ENCODE measurements around the gene CLEC18A.
A peak's percentile ranks its signal among the peaks of the same experiment; 100 is the strongest.
"Not testable (repeated sequence)": the region's sequence is repeated elsewhere in the genome, so short reads cannot be mapped to it uniquely, and the experiment has no call there.

CLEC18A gene

GRCh38 chr16:69951017-69951671 is at the start of gene CLEC18A:
Gene CLEC18A (plus strand): TSS chr16:69951334. CDS start chr16:69951367, 33 bp downstream.
- not testable (repeated sequence) for DNase-seq (ENCODE audit: low spot score)

GRCh38 chr16:69903865-69904415 is 47.2 kb upstream of the CLEC18A start:
- peak; percentile 38 for DNase-seq (ENCODE audit: low spot score)

- DNase-seq (ENCODE audit: low spot score) = no peak
Measured at GRCh38 chr16:69904495-69905170, 46.5 kb upstream of the CLEC18A start.

GRCh38 chr16:69905171-69905555 is 46.0 kb upstream of the CLEC18A start:
- DNase-seq (ENCODE audit: low spot score) = no peak

GRCh38 chr16:69906838-69907401 is 44.2 kb upstream of the CLEC18A start:
- DNase-seq (ENCODE audit: low spot score) = peak; percentile 58

- no peak for DNase-seq (ENCODE audit: low spot score)
Measured at GRCh38 chr16:69909043-69909442, 42.1 kb upstream of the CLEC18A start.

- no peak for DNase-seq (ENCODE audit: low spot score)
Measured at GRCh38 chr16:69909760-69910159, 41.4 kb upstream of the CLEC18A start.

GRCh38 chr16:69910964-69911363 is 40.2 kb upstream of the CLEC18A start:
- no peak for DNase-seq (ENCODE audit: low spot score)

- no peak for DNase-seq (ENCODE audit: low spot score)
Measured at GRCh38 chr16:69916462-69916861, 34.7 kb upstream of the CLEC18A start.

- no peak for DNase-seq (ENCODE audit: low spot score)
Measured at GRCh38 chr16:69917311-69917710, 33.8 kb upstream of the CLEC18A start.

- peak; percentile 91 for DNase-seq (ENCODE audit: low spot score)
Measured at GRCh38 chr16:69917739-69918138, 33.4 kb upstream of the CLEC18A start.

- DNase-seq (ENCODE audit: low spot score) = no peak
Measured at GRCh38 chr16:69918241-69918640, 32.9 kb upstream of the CLEC18A start.

GRCh38 chr16:69921127-69921526 is 30.0 kb upstream of the CLEC18A start:
- no peak for DNase-seq (ENCODE audit: low spot score)

- no peak for DNase-seq (ENCODE audit: low spot score)
Measured at GRCh38 chr16:69922200-69922599, 28.9 kb upstream of the CLEC18A start.

GRCh38 chr16:69924041-69924775 is 26.9 kb upstream of the CLEC18A start:
- DNase-seq (ENCODE audit: low spot score) = no peak

GRCh38 chr16:69924777-69925191 is 26.4 kb upstream of the CLEC18A start:
- DNase-seq (ENCODE audit: low spot score) = peak; percentile 95

GRCh38 chr16:69925311-69925710 is 25.8 kb upstream of the CLEC18A start:
- no peak for DNase-seq (ENCODE audit: low spot score)

- no peak for DNase-seq (ENCODE audit: low spot score)
Measured at GRCh38 chr16:69926241-69926640, 24.9 kb upstream of the CLEC18A start.

- DNase-seq (ENCODE audit: low spot score) = peak; percentile 88
Measured at GRCh38 chr16:69927056-69927757, 23.9 kb upstream of the CLEC18A start.

GRCh38 chr16:69928856-69929400 is 22.2 kb upstream of the CLEC18A start:
- DNase-seq (ENCODE audit: low spot score) = no peak

- DNase-seq (ENCODE audit: low spot score) = no peak
Measured at GRCh38 chr16:69929480-69929879, 21.7 kb upstream of the CLEC18A start.
